ENCODE data around the gene ENOX1.

GRCh38 chr13:43446126-43446525 is 340.6 kb downstream of the ENOX1 start:
- TF ChIP-seq, protein P1, sequence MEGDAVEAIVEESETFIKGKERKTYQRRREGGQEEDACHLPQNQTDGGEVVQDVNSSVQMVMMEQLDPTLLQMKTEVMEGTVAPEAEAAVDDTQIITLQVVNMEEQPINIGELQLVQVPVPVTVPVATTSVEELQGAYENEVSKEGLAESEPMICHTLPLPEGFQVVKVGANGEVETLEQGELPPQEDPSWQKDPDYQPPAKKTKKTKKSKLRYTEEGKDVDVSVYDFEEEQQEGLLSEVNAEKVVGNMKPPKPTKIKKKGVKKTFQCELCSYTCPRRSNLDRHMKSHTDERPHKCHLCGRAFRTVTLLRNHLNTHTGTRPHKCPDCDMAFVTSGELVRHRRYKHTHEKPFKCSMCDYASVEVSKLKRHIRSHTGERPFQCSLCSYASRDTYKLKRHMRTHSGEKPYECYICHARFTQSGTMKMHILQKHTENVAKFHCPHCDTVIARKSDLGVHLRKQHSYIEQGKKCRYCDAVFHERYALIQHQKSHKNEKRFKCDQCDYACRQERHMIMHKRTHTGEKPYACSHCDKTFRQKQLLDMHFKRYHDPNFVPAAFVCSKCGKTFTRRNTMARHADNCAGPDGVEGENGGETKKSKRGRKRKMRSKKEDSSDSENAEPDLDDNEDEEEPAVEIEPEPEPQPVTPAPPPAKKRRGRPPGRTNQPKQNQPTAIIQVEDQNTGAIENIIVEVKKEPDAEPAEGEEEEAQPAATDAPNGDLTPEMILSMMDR (IDR thresholded peaks at IDR 0.05) = no peak
- TF ChIP-seq NFYB (CRISPR knock-in tag; conservative IDR thresholded peaks at IDR 0.05; ENCODE audit: low read depth) (no peak), ATF2 (CRISPR knock-in tag; IDR thresholded peaks at IDR 0.05; ENCODE audit: borderline replicate concordance, low read depth) (no peak), E2F1 (CRISPR knock-in tag; IDR thresholded peaks at IDR 0.05) (no peak), E2F5 (CRISPR knock-in tag; IDR thresholded peaks at IDR 0.05) (no peak), ZNF138 (CRISPR knock-in tag; conservative IDR thresholded peaks at IDR 0.05) (no peak), ZNF219 (CRISPR knock-in tag; IDR thresholded peaks at IDR 0.05; ENCODE audit: borderline replicate concordance) (no peak), ATF6 (CRISPR knock-in tag; IDR thresholded peaks at IDR 0.05) (no peak), PRRX2 (CRISPR knock-in tag; IDR thresholded peaks at IDR 0.05) (no peak)
